CD14-positive monocyte (primary cell): ENCODE measurements around the gene TDRD9. TPM values are rescaled to one million over a fixed set of nuclear protein-coding genes. Genes with fewer than 3 reads are reported as not detected.

Source experiments
- DNase-seq, 3 donors: peaks; one replicate each; pipeline ENCODE4 v3.0.0-alpha.2; 2011 to 2022
- H2AFZ ChIP-seq: 2 replicates; pipeline ENCODE4 v1.6.0; 2012; ENCODE audit warnings: mild to moderate bottlenecking, low read depth, low read length, inconsistent platforms; ENCODE audit not compliant: insufficient read depth, poor library complexity, severe bottlenecking
- H3K27ac ChIP-seq, 2 donors: 1 replicate in 1 of 2; 2 replicates in 1 of 2; pipeline ENCODE4 v1.5.1; 2012 to 2013; ENCODE audit warnings: low read length in 2 of 2, control low read depth in 1 of 2, inconsistent platforms in 1 of 2, low read depth in 1 of 2, mild to moderate bottlenecking in 1 of 2
- H3K27me3 ChIP-seq, 2 donors: one replicate each; pipeline versions ENCODE4 v1.6.0 to v1.6.1; 2011 to 2013; ENCODE audit warnings: low read length in 2 of 2; ENCODE audit not compliant: control insufficient read depth in 2 of 2, insufficient read depth in 2 of 2
- H3K36me3 ChIP-seq, 2 donors: replicated peaks in 1 of 2; 1 replicate in 1 of 2; 2 replicates in 1 of 2; pipeline versions ENCODE4 v1.5.1 to v1.6.1; 2012 to 2013; ENCODE audit warnings: low read length in 2 of 2, control low read depth in 1 of 2, inconsistent platforms in 1 of 2, mild to moderate bottlenecking in 1 of 2; ENCODE audit not compliant: insufficient read depth in 2 of 2, control insufficient read depth in 1 of 2
- H3K4me1 ChIP-seq, 2 donors: 1 replicate in 1 of 2; 2 replicates in 1 of 2; pipeline versions ENCODE4 v1.5.1 to v1.6.1; 2012 to 2013; ENCODE audit warnings: low read length in 2 of 2, control low read depth in 1 of 2, inconsistent platforms in 1 of 2, mild to moderate bottlenecking in 1 of 2, moderate library complexity in 1 of 2; ENCODE audit not compliant: insufficient read depth in 2 of 2, control insufficient read depth in 1 of 2
- H3K4me2 ChIP-seq: replicated peaks from 2 replicates; pipeline ENCODE3; 2012; ENCODE audit warnings: low read length, moderate library complexity, mild to moderate bottlenecking; ENCODE audit not compliant: poor library complexity, severe bottlenecking; ENCODE audit errors: extremely low read depth
- H3K4me3 ChIP-seq, 3 experiments: fragments of 200-600 bp in 1 of 3; sonication (generic) in 1 of 3; replicated peaks in 1 of 3; 1 replicate in 2 of 3; 2 replicates in 1 of 3; pipeline ENCODE4 v1.5.1; 2011 to 2013; ENCODE audit warnings: low read length in 3 of 3, mild to moderate bottlenecking in 3 of 3, control low read depth in 2 of 3, low read depth in 2 of 3, inconsistent platforms in 1 of 3, moderate library complexity in 1 of 3
- H3K79me2 ChIP-seq: 2 replicates; pipeline ENCODE4 v1.6.0; 2012; ENCODE audit warnings: mild to moderate bottlenecking, control low read depth, inconsistent platforms, low read length, moderate library complexity; ENCODE audit not compliant: insufficient read depth
- H3K9ac ChIP-seq: 2 replicates; pipeline ENCODE4 v1.6.0; 2017; ENCODE audit warnings: low read length, mild to moderate bottlenecking; ENCODE audit not compliant: insufficient read depth, poor library complexity, severe bottlenecking
- H3K9me3 ChIP-seq, 2 donors: replicated peaks in 1 of 2; 1 replicate in 1 of 2; 2 replicates in 1 of 2; pipeline versions ENCODE4 v1.5.1 to v1.6.1; 2012 to 2013; ENCODE audit warnings: low read length in 2 of 2, control low read depth in 1 of 2; ENCODE audit not compliant: control insufficient read depth in 1 of 2, insufficient read depth in 1 of 2
- H4K20me1 ChIP-seq: 2 replicates; pipeline ENCODE4 v1.6.0; 2012; ENCODE audit warnings: mild to moderate bottlenecking, low read length, control low read depth, moderate library complexity; ENCODE audit not compliant: insufficient read depth
- H3K27ac Mint-ChIP-seq, 7 donors: one replicate each; pipeline ENCODE4 v1.8.0; 2020; ENCODE audit warnings: mild to moderate bottlenecking in 7 of 7, mixed read lengths in 7 of 7, moderate library complexity in 6 of 7, inconsistent platforms in 2 of 7
- H3K27me3 Mint-ChIP-seq, 3 donors: one replicate each; pipeline ENCODE4 v1.8.0; 2021 to 2022; ENCODE audit warnings: low read depth in 3 of 3, mild to moderate bottlenecking in 3 of 3, mixed read lengths in 3 of 3, moderate library complexity in 3 of 3, inconsistent platforms in 1 of 3
- H3K36me3 Mint-ChIP-seq, 2 donors: one replicate each; pipeline ENCODE4 v1.8.0; 2020; ENCODE audit warnings: mixed read lengths in 2 of 2, inconsistent platforms in 1 of 2, mild to moderate bottlenecking in 1 of 2
- H3K4me1 Mint-ChIP-seq: one replicate; pipeline ENCODE4 v1.8.0; 2020; ENCODE audit warnings: mild to moderate bottlenecking, mixed read lengths
- H3K4me3 Mint-ChIP-seq, 2 donors: one replicate each; pipeline ENCODE4 v1.8.0; 2020; ENCODE audit warnings: mild to moderate bottlenecking in 2 of 2, mixed read lengths in 2 of 2, moderate library complexity in 1 of 2
- H3K9me3 Mint-ChIP-seq, 7 donors: one replicate each; pipeline ENCODE4 v1.8.0; 2020 to 2022; ENCODE audit warnings: mixed read lengths in 7 of 7, mild to moderate bottlenecking in 6 of 7, moderate library complexity in 6 of 7, inconsistent platforms in 2 of 7
- WGBS: methylation state at CpG from one replicate; pipeline ENCODE4 v1.1.5; 2013; ENCODE audit warnings: missing lambda C conversion rate; ENCODE audit not compliant: insufficient coverage; 5-methylcytosine and 5-hydroxymethylcytosine counted together
- intact Hi-C, 2 donors: fragments of 100-400 bp; cut with micrococcal nuclease; formaldehyde crosslinking; loops; one replicate each; pipeline versions ENCODE4 v1.15.0 to v1.15.1; 2023
- polyA plus RNA-seq, 3 donors: library from polyadenylated mRNA; depleted of rRNA in 1 of 3; unstranded in 2 of 3; stranded (reverse) in 1 of 3; fragments of 300-500 nt in 2 of 3; fragments of >200 nt in 1 of 3; fragmentation: Illumina TruSeq in 2 of 3; gene quantifications; 1 replicate in 2 of 3; 2 replicates in 1 of 3; pipeline ENCODE4 v1.2.3, GENCODE V29; 2012 to 2021
- TF ChIP-seq, protein P1 (sequence below): fragments of 200-600 bp; IDR thresholded peaks from one replicate; pipeline ENCODE4 v1.8.0; 2022; ENCODE audit warnings: antibody characterized with exemption, mild to moderate bottlenecking

The TDRD9 gene
- polyA plus RNA-seq, 3 donors, result 7.6 to 12.1 (median 11.8) TPM

DNA sequence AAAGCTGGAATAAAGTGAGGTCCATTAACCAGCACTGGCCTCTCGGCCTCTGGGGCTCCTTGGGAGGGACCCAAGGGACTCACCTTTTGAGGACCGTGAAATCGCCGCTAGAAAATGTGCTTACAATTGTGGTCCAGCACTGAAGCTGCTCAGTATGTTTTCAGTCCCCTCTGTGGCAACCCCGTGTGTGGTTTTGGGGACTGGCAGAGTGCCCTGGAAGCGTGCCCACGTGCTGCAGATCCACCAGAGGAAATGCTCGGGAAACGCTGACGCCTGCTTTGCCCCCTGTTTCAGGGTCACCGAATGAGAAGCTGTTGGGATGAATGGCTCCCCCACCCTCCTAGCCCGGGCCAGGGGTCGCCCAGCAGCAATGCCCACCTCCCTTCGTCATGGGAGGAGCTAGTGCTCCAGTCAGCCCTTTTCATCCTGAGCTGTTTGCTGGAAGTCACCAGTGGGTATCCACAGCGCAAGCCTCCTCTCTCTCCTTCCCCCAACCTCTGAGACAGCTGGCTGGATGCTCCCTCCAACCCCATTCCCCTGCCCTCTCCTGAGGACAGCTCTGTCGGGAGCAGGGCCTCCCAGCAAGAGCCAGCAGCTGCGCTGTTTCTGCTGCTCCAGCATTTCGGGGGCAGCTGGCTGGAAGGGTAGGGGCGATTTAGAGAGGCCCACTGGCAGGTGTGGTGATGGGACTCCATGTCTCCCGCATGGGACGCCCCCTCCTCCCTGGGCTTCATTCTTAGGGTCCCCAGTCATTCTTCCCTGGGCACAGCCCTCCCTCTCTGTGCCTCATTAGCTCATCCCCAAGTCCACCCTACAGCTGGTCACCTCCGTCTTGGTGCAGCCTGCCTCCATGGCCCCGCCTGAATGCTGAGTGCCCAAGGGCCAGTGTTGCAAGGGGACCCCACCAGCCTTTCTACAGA, 47.6 kb upstream of the TDRD9 start:
- peaks cover 29 to 61% (median 54%) of the 10 kb centered on the region in 3 donors for H3K27me3 Mint-ChIP-seq
- H3K4me3 Mint-ChIP-seq, result peak overlapping the region; percentile 75 to 81
- TF ChIP-seq, protein P1, sequence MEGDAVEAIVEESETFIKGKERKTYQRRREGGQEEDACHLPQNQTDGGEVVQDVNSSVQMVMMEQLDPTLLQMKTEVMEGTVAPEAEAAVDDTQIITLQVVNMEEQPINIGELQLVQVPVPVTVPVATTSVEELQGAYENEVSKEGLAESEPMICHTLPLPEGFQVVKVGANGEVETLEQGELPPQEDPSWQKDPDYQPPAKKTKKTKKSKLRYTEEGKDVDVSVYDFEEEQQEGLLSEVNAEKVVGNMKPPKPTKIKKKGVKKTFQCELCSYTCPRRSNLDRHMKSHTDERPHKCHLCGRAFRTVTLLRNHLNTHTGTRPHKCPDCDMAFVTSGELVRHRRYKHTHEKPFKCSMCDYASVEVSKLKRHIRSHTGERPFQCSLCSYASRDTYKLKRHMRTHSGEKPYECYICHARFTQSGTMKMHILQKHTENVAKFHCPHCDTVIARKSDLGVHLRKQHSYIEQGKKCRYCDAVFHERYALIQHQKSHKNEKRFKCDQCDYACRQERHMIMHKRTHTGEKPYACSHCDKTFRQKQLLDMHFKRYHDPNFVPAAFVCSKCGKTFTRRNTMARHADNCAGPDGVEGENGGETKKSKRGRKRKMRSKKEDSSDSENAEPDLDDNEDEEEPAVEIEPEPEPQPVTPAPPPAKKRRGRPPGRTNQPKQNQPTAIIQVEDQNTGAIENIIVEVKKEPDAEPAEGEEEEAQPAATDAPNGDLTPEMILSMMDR, result no peak
- Histone ChIP-seq H3K9me3 (no peaks in the 10 kb centered on the region), H3K9ac (peak overlapping the region; percentile 44), H3K4me1 (peaks cover 14 to 16% of the 10 kb centered on the region in 2 donors), H3K4me2 (peak overlapping the region; percentile 76), H3K4me3 (peak overlapping the region; percentile 32 to 71 (median 39)), H3K27me3 (peaks cover 0 to 45% of the 10 kb centered on the region in 2 donors), H3K27ac (no peak overlapping the region), H2AFZ (peak overlapping the region; percentile 80), H4K20me1 (no peaks in the 10 kb centered on the region), H3K79me2 (no peaks in the 10 kb centered on the region), H3K36me3 (no peaks in the 10 kb centered on the region)
- peaks cover 19% of the 10 kb centered on the region for H3K4me1 Mint-ChIP-seq
- no peaks in the 10 kb centered on the region for H3K36me3 Mint-ChIP-seq
- DNase-seq, result peak; percentile 21 to 30 (median 23)
- H3K9me3 Mint-ChIP-seq, result peaks cover 0 to 3% (median 0%) of the 10 kb centered on the region in 7 donors
- peak overlapping the region in 2 of 7 donors; percentile 16 to 38 for H3K27ac Mint-ChIP-seq
- WGBS, result 13% methylated on average over 19 of the region's 23 CpGs
- intact Hi-C loops, result no loop called here

DNA sequence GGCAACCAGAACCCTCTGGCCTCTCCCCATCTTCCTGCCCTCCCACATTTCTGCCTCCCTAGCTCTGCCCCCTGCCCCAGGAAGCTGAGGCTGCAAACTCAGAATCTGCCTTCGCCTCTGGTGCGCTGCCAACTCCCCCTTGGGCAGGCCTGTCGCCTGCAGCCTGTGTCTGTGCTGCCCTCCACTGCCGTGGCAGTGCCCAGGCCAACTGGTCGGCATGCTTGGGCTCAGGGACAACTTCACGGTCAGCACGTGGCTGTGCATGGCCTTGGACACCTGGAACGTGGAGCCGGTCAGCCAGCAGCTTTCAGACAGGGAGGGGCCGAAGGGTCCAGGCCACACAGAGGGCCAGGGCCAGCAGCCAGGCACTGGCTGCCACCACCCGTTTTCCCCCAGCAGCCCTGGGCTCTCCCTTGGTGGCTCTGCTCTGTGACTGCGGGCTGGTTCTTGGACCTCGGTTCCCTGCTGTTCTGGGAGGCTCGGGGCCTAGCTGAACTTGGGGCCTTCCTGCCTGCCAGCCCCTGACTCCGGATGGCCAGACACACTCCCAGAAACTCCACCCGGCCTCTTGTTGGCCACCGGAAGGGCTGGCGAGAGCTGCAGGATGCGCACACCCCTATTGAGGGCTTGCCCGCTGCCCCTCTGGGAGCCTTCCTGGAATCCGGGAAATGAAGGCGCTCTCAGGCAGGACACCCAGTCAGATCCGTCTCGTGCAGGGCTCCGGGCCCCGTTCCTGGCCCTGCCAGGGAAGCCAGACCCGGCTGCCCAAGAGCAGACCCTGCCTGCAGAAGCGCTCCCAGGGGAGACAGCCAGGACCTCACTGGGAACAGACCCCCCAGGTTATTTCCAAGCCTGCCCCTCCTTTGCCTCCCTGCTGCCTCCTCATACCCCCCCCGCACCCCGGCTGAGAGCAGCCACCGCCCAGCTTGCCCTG, 46.7 kb upstream of the TDRD9 start:
- no peak overlapping the region for H3K9ac ChIP-seq
- H3K9me3 ChIP-seq, result no peaks in the 10 kb centered on the region
- no peak overlapping the region for H3K4me3 ChIP-seq
- peaks cover 14 to 16% of the 10 kb centered on the region in 2 donors for H3K4me1 ChIP-seq
- H3K79me2 ChIP-seq, result no peaks in the 10 kb centered on the region
- no peaks in the 10 kb centered on the region for H4K20me1 ChIP-seq
- Mint-ChIP-seq H3K4me1 (peaks cover 19% of the 10 kb centered on the region), H3K4me3 (no peak overlapping the region), H3K9me3 (no peaks in the 10 kb centered on the region), H3K27ac (no peak overlapping the region), H3K36me3 (no peaks in the 10 kb centered on the region), H3K27me3 (peaks cover 31 to 57% (median 52%) of the 10 kb centered on the region in 3 donors)
- TF ChIP-seq, protein P1, result no peak
- 84% methylated on average over 28 of the region's 31 CpGs for WGBS
- H2AFZ ChIP-seq, result no peak overlapping the region
- no peak overlapping the region for H3K4me2 ChIP-seq
- H3K27me3 ChIP-seq, result peaks cover 0 to 41% of the 10 kb centered on the region in 2 donors
- no peak overlapping the region for H3K27ac ChIP-seq
- no peaks in the 10 kb centered on the region for H3K36me3 ChIP-seq
- DNase-seq, result no peak
- intact Hi-C loops, result no loop called here
